KMS-11 (cell line): ENCODE measurements around the gene DOK5.

Experiments
- H2AFZ ChIP-seq: fragments of 200-600 bp; sonication (generic); 2 replicates; pipeline ENCODE4 v1.6.1; 2016; ENCODE audit warnings: antibody characterized with exemption, mixed run types, low read depth
- H3K27ac ChIP-seq: fragments of 200-600 bp; sonication (generic); 2 replicates; pipeline ENCODE4 v1.6.1; 2016; ENCODE audit warnings: mild to moderate bottlenecking, mixed run types
- H3K27me3 ChIP-seq: fragments of 200-600 bp; sonication (generic); 2 replicates; pipeline ENCODE4 v1.6.1; 2017; ENCODE audit warnings: mild to moderate bottlenecking, low read depth, mixed run types, moderate library complexity; ENCODE audit not compliant: insufficient read depth
- H3K36me3 ChIP-seq: fragments of 200-600 bp; sonication (generic); 2 replicates; pipeline ENCODE4 v1.6.1; 2017; ENCODE audit warnings: mild to moderate bottlenecking, mixed run types; ENCODE audit not compliant: insufficient read depth
- H3K4me1 ChIP-seq: fragments of 200-600 bp; sonication (generic); 2 replicates; pipeline ENCODE4 v1.6.1; 2016; ENCODE audit warnings: mild to moderate bottlenecking, low read depth, mixed run types; ENCODE audit not compliant: poor library complexity, severe bottlenecking
- H3K4me2 ChIP-seq: fragments of 200-600 bp; sonication (generic); 2 replicates; pipeline ENCODE4 v1.7.0; 2016; ENCODE audit warnings: mild to moderate bottlenecking, mixed run types
- H3K4me3 ChIP-seq: fragments of 200-600 bp; sonication (generic); IDR thresholded peaks from 2 replicates; pipeline ENCODE4 v1.6.1; 2017; ENCODE audit warnings: low read depth, low read length, mixed read lengths; ENCODE audit not compliant: insufficient read depth
- H3K79me2 ChIP-seq: fragments of 200-600 bp; sonication (generic); 2 replicates; pipeline ENCODE4 v1.6.1; 2016; ENCODE audit warnings: low read depth, mixed run types; ENCODE audit not compliant: insufficient read depth
- H3K9ac ChIP-seq: fragments of 200-600 bp; sonication (generic); 2 replicates; pipeline ENCODE4 v1.6.1; 2016; ENCODE audit warnings: mild to moderate bottlenecking, mixed run types
- H4K20me1 ChIP-seq: fragments of 200-600 bp; sonication (generic); 2 replicates; pipeline ENCODE4 v1.6.1; 2016; ENCODE audit warnings: mild to moderate bottlenecking, mixed run types; ENCODE audit not compliant: insufficient read depth
- CTCF ChIP-seq: fragments of 200-600 bp; sonication (generic); conservative IDR thresholded peaks from 2 replicates; pipeline ENCODE4 v1.6.1; 2017; ENCODE audit warnings: low read depth, mild to moderate bottlenecking, antibody characterized with exemption, low read length, moderate library complexity, mixed read lengths

DOK5 gene

GRCh38 chr20:54470697-54471096 lies 4.7 kb upstream of the DOK5 start:
- no peaks in the 10 kb centered on the region for H3K36me3 ChIP-seq
- H4K20me1 ChIP-seq, result no peaks in the 10 kb centered on the region
- H3K4me3 ChIP-seq, result no peak overlapping the region
- H3K27ac ChIP-seq, result no peak overlapping the region
- no peak overlapping the region for H2AFZ ChIP-seq
- no peaks in the 10 kb centered on the region for H3K4me1 ChIP-seq
- H3K79me2 ChIP-seq, result no peaks in the 10 kb centered on the region
- no peak for TF ChIP-seq CTCF
- no peaks in the 10 kb centered on the region for H3K27me3 ChIP-seq
- H3K9ac ChIP-seq, result no peak overlapping the region
- H3K4me2 ChIP-seq, result no peak overlapping the region

- no peaks in the 10 kb centered on the region for H4K20me1 ChIP-seq
- no peak overlapping the region for H3K4me3 ChIP-seq
- H3K36me3 ChIP-seq, result no peaks in the 10 kb centered on the region
- H3K4me2 ChIP-seq, result no peak overlapping the region
- no peak overlapping the region for H3K9ac ChIP-seq
- no peaks in the 10 kb centered on the region for H3K79me2 ChIP-seq
- no peaks in the 10 kb centered on the region for H3K4me1 ChIP-seq
- no peaks in the 10 kb centered on the region for H3K27me3 ChIP-seq
- H2AFZ ChIP-seq, result no peak overlapping the region
- TF ChIP-seq CTCF, result no peak
- H3K27ac ChIP-seq, result no peak overlapping the region
Measured at GRCh38 chr20:54472607-54473006, 2.8 kb upstream of the DOK5 start.

- Histone ChIP-seq H3K4me1 (no peaks in the 10 kb centered on the region), H3K9ac (no peak overlapping the region), H3K36me3 (no peaks in the 10 kb centered on the region), H3K27me3 (no peaks in the 10 kb centered on the region), H4K20me1 (no peaks in the 10 kb centered on the region), H3K79me2 (no peaks in the 10 kb centered on the region), H3K4me3 (no peak overlapping the region), H3K27ac (no peak overlapping the region), H2AFZ (no peak overlapping the region), H3K4me2 (no peak overlapping the region)
- TF ChIP-seq CTCF, result no peak
Measured at GRCh38 chr20:54473340-54473739, 2.1 kb upstream of the DOK5 start.

GRCh38 chr20:54474046-54474445 lies 1.3 kb upstream of the DOK5 start:
- Histone ChIP-seq H3K27ac (no peak overlapping the region), H3K4me3 (no peak overlapping the region), H3K79me2 (no peaks in the 10 kb centered on the region), H3K27me3 (no peaks in the 10 kb centered on the region), H3K4me1 (no peaks in the 10 kb centered on the region), H3K4me2 (no peak overlapping the region), H3K9ac (no peak overlapping the region), H2AFZ (no peak overlapping the region), H3K36me3 (no peaks in the 10 kb centered on the region), H4K20me1 (no peaks in the 10 kb centered on the region)
- no peak for TF ChIP-seq CTCF

- H2AFZ ChIP-seq, result no peak overlapping the region
- no peak overlapping the region for H3K27ac ChIP-seq
- TF ChIP-seq CTCF, result no peak
- no peaks in the 10 kb centered on the region for H4K20me1 ChIP-seq
- H3K27me3 ChIP-seq, result no peaks in the 10 kb centered on the region
- no peak overlapping the region for H3K4me2 ChIP-seq
- H3K4me1 ChIP-seq, result no peaks in the 10 kb centered on the region
- H3K36me3 ChIP-seq, result no peaks in the 10 kb centered on the region
- no peak overlapping the region for H3K9ac ChIP-seq
- H3K79me2 ChIP-seq, result no peaks in the 10 kb centered on the region
- no peak overlapping the region for H3K4me3 ChIP-seq
Measured at GRCh38 chr20:54474866-54475265, 527 bp upstream of the DOK5 start.
